ENCODE results near the gene MBLAC1.

Gene MBLAC1

GRCh38 chr7:100093925-100094486, 32.8 kb upstream of the MBLAC1 start:
- H3K27me3 ChIP-seq (replicated peaks) = no peaks in the 10 kb centered on the region
- H3K36me3 ChIP-seq (replicated peaks) = peaks cover 87% of the 10 kb centered on the region
- no peak for DNase-seq
- in situ Hi-C loops (cut with HindIII; ENCODE audit: low pct_ligation_motif_present, low sequenced_read_pairs) = loop anchor here (25.0 kb wide), 1 partner anchor 107 kb away; the partner anchor contains the start of gene AZGP1
- H3K27ac ChIP-seq = no peak overlapping the region
- no peak for TF ChIP-seq CTCF (IDR thresholded peaks at IDR 0.05; ENCODE audit: low read depth, low read length, missing control alignments)
- H3K4me3 ChIP-seq (ENCODE audit: low read depth, low read length) = no peak overlapping the region

- H3K4me3 ChIP-seq (ENCODE audit: low read depth, low read length) = no peak overlapping the region
- no peaks in the 10 kb centered on the region for H3K27me3 ChIP-seq (replicated peaks)
- no peak overlapping the region for H3K27ac ChIP-seq
- in situ Hi-C loops (cut with HindIII; ENCODE audit: low pct_ligation_motif_present, low sequenced_read_pairs) = loop anchor here (25.0 kb wide), 1 partner anchor 108 kb away; the partner anchor contains the start of gene AZGP1
- H3K36me3 ChIP-seq (replicated peaks) = peaks cover 93% of the 10 kb centered on the region
- DNase-seq = no peak
- no peak for TF ChIP-seq CTCF (IDR thresholded peaks at IDR 0.05; ENCODE audit: low read depth, low read length, missing control alignments)
Measured at GRCh38 chr7:100095289-100095688, 31.5 kb upstream of the MBLAC1 start.

- H3K27me3 ChIP-seq (replicated peaks) = no peaks in the 10 kb centered on the region
- H3K27ac ChIP-seq = no peak overlapping the region
- in situ Hi-C loops (cut with HindIII; ENCODE audit: low pct_ligation_motif_present, low sequenced_read_pairs) = loop anchor here (25.0 kb wide), 1 partner anchor 108 kb away; the partner anchor contains the start of gene AZGP1
- H3K36me3 ChIP-seq (replicated peaks) = peaks cover 89% of the 10 kb centered on the region
- no peak for TF ChIP-seq CTCF (IDR thresholded peaks at IDR 0.05; ENCODE audit: low read depth, low read length, missing control alignments)
- DNase-seq = no peak
- H3K4me3 ChIP-seq (ENCODE audit: low read depth, low read length) = no peak overlapping the region
Measured at GRCh38 chr7:100095704-100096103, 31.1 kb upstream of the MBLAC1 start.

DNA sequence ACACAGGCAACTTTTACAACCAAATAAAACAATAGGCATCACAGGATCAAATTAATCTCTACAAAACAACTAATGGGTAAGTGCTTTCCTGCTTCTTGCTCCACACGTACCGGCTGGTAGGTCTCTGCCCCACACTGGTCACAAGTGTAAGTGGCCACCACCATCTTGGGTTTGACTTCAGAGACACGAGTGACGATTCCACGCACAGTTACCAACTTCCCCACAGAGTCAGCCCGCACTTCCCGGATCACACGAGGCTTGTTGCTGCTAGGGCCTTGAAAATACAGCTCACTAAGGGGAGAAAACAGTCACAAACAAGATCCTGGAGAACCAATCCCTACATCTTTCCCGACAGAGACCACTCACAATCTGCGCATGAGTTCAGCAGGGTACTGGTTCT, 27.9 kb upstream of the MBLAC1 start:
- in situ Hi-C loops (cut with HindIII; ENCODE audit: low pct_ligation_motif_present, low sequenced_read_pairs) = loop anchor here (25.0 kb wide), 1 partner anchor 112 kb away; the partner anchor contains the start of gene AZGP1
- peaks cover 57% of the 10 kb centered on the region for H3K36me3 ChIP-seq (replicated peaks)
- no peak overlapping the region for H3K4me3 ChIP-seq (ENCODE audit: low read depth, low read length)
- H3K27ac ChIP-seq = no peak overlapping the region
- no peaks in the 10 kb centered on the region for H3K27me3 ChIP-seq (replicated peaks)
- no peak for TF ChIP-seq CTCF (IDR thresholded peaks at IDR 0.05; ENCODE audit: low read depth, low read length, missing control alignments)
- DNase-seq = no peak

- no peak for TF ChIP-seq CTCF (IDR thresholded peaks at IDR 0.05; ENCODE audit: low read depth, low read length, missing control alignments)
- peak overlapping the region; percentile 93 for H3K27ac ChIP-seq
- in situ Hi-C loops (cut with HindIII; ENCODE audit: low pct_ligation_motif_present, low sequenced_read_pairs) = loop anchor here (25.0 kb wide), 1 partner anchor 112 kb away; the partner anchor contains the start of gene AZGP1
Measured at GRCh38 chr7:100099452-100099851, 27.3 kb upstream of the MBLAC1 start.

More at GRCh38 chr7:100099452-100099851, 27.3 kb upstream of the MBLAC1 start:
- no peak for DNase-seq
- Histone ChIP-seq H3K27me3 (replicated peaks) (no peaks in the 10 kb centered on the region), H3K36me3 (replicated peaks) (peaks cover 51% of the 10 kb centered on the region), H3K4me3 (ENCODE audit: low read depth, low read length) (peak overlapping the region; percentile 81)

Data from brain microvascular endothelial cell (primary cell).